ENCODE data around the gene RASSF4. TPM values are rescaled to one million over a fixed set of nuclear protein-coding genes. Genes with fewer than 3 reads are reported as not detected.

The RASSF4 gene
- total RNA-seq, 1 donor from 2014 or later: 29.2 TPM

- TF ChIP-seq POLR2AphosphoS5 (IDR thresholded peaks at IDR 0.05; ENCODE audit: insufficient read depth in 1 of 2, low read depth in 1 of 2) (no peak), POLR2A (IDR thresholded peaks at IDR 0.05) (no peak), CTCF (IDR thresholded peaks at IDR 0.05) (no peak)
- Histone ChIP-seq H3K4me3 (no peak overlapping the region), H3K9me3 (no peaks in the 10 kb centered on the region), H3K36me3 (no peaks in the 10 kb centered on the region), H3K4me1 (peaks cover 50% of the 10 kb centered on the region), H3K27ac (peak overlapping the region; percentile 32), H3K27me3 (no peaks in the 10 kb centered on the region)
- DNase-seq (ENCODE audit: extremely low spot score in 2 of 2): no peak
- intact Hi-C loops (cut with DNase I): no loop called here
Observed at GRCh38 chr10:44966816-44967509, 7.4 kb downstream of the RASSF4 start.

- H3K27me3 ChIP-seq: no peaks in the 10 kb centered on the region
- no peak overlapping the region for H3K4me3 ChIP-seq
- H3K4me1 ChIP-seq: peaks cover 50% of the 10 kb centered on the region
- H3K27ac ChIP-seq: peak overlapping the region; percentile 50
- peaks cover 0 to 4% of the 10 kb centered on the region in 2 donors for H3K36me3 ChIP-seq
- no peak for DNase-seq (ENCODE audit: extremely low spot score in 2 of 2)
- H3K9me3 ChIP-seq: no peaks in the 10 kb centered on the region
- no peak for TF ChIP-seq POLR2AphosphoS5 (IDR thresholded peaks at IDR 0.05; ENCODE audit: insufficient read depth in 1 of 2, low read depth in 1 of 2)
- TF ChIP-seq CTCF (IDR thresholded peaks at IDR 0.05): no peak
- no peak for TF ChIP-seq POLR2A (IDR thresholded peaks at IDR 0.05)
- intact Hi-C loops (cut with DNase I): no loop called here
Observed at GRCh38 chr10:44967616-44968015, 8.0 kb downstream of the RASSF4 start.

- Histone ChIP-seq H3K36me3 (peaks cover 0 to 4% of the 10 kb centered on the region in 2 donors), H3K4me3 (no peak overlapping the region), H3K4me1 (peaks cover 50% of the 10 kb centered on the region), H3K27ac (peak overlapping the region; percentile 50), H3K9me3 (no peaks in the 10 kb centered on the region), H3K27me3 (no peaks in the 10 kb centered on the region)
- no peak for DNase-seq (ENCODE audit: extremely low spot score in 2 of 2)
- intact Hi-C loops (cut with DNase I): no loop called here
- peak in 1 of 2 donors; percentile 19 for TF ChIP-seq POLR2AphosphoS5 (IDR thresholded peaks at IDR 0.05; ENCODE audit: insufficient read depth in 1 of 2, low read depth in 1 of 2)
- TF ChIP-seq POLR2A (IDR thresholded peaks at IDR 0.05): no peak
- TF ChIP-seq CTCF (IDR thresholded peaks at IDR 0.05): no peak
Observed at GRCh38 chr10:44968091-44968490, 8.5 kb downstream of the RASSF4 start.

GRCh38 chr10:44968500-44969400 is 9.1 kb downstream of the RASSF4 start:
- H3K27ac ChIP-seq: peak overlapping the region; percentile 50
- H3K4me1 ChIP-seq: peaks cover 49% of the 10 kb centered on the region
- no peak for DNase-seq (ENCODE audit: extremely low spot score in 2 of 2)
- intact Hi-C loops (cut with DNase I): no loop called here
- H3K36me3 ChIP-seq: peaks cover 0 to 4% of the 10 kb centered on the region in 2 donors
- TF ChIP-seq POLR2A (IDR thresholded peaks at IDR 0.05) (no peak), CTCF (IDR thresholded peaks at IDR 0.05) (no peak), POLR2AphosphoS5 (IDR thresholded peaks at IDR 0.05; ENCODE audit: insufficient read depth in 1 of 2, low read depth in 1 of 2) (no peak)
- H3K9me3 ChIP-seq: no peaks in the 10 kb centered on the region
- H3K27me3 ChIP-seq: no peaks in the 10 kb centered on the region
- no peak overlapping the region for H3K4me3 ChIP-seq
